ENCODE results near the gene IDH3A.

- TF ChIP-seq POLR2A (IDR thresholded peaks at IDR 0.05; ENCODE audit: low read depth, low read length): no peak
- TF ChIP-seq SPI1 (IDR thresholded peaks at IDR 0.05; ENCODE audit: low read depth, low read length): no peak
These were observed 67.3 kb downstream of the IDH3A start for GRCh38 chr15:78216276-78217104.
